GM19455 (cell line): Measurements from ENCODE around the gene ALG5.

Source experiments
- ATAC-seq: cut with Tn5 transposase; IDR thresholded peaks from one replicate; pipeline ENCODE4 v1.9.1; 2021; ENCODE audit not compliant: unreplicated experiment

Gene ALG5

DNA sequence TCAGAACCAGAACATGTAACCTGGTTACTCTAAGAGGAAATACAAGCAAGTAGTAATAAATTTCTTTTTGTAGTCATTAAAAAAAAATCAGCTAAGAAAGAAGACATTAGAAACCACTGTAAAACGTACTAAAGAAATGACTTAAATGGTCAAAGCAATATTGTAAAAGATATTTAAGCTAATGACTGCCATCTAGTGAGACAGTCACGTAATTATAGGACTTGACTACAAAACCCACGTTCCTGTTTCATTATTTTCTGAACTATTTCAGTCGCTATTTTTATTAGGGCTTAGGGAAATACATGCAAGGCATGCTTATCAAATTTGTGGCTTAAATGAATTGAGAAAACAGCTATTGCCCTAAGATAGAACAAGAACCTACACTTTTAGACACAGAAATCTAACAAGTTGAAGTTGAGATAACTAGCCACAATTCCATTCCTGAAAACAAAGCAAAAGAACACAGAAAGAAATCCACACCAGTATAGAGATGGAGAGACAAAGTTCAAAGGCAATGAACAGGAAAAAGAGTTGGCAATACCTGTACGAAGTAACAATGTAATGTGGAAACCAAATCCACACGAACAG, 17.9 kb downstream of the ALG5 start:
- ATAC-seq, result no peak

GRCh38 chr13:36979361-36980050, 19.6 kb downstream of the ALG5 start:
- no peak for ATAC-seq

- no peak for ATAC-seq
These were observed 24.0 kb downstream of the ALG5 start for GRCh38 chr13:36975172-36975571.

DNA sequence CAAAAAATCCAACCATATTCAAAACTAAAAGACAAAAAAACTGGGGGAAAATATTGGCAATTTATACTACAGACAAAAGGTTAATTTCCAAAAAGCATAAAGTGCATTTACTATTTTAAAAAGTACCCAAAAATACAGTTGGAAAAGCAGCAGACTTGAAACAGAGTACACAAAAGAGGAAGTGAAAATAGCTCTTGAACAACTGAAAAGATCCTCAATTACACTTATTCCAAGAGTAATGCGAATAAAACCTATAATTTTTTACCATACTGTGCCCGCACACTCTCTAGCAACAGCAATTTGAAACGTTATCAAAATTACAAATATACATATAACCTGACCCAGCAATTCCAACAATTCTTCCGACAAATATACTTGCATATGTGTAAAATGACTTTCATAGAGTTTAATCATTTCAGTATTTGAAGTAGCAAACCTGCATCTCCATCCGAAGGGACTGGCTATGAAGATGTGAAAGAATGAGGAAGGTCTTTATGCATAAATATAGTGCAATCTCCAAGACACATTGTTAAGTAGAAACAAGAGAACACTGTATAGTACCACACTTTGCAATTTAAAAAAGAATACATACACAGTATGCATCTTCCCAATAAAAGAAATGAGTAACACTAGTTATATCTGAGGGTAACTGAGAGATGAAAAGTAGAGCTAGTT, 25.4 kb downstream of the ALG5 start:
- peak; percentile 65 for ATAC-seq

DNA sequence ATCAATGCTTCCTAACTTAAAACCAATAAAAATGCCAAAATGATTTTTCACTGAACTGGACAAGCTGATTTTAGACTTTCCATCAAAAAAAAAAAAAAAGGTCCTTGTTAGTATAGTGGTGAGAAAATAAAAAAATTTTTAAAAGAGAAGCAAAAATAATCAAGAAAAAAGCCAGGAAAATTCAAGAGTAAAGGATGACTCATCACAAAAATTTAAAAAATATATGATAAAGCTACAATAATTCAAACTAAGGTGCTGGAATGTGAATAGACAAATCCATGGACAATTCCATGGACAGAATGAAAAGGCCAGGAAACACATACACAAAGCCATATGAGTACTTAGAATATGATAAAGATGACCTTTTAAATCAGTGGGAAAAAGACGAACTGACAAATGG, 26.1 kb downstream of the ALG5 start:
- ATAC-seq, result no peak

DNA sequence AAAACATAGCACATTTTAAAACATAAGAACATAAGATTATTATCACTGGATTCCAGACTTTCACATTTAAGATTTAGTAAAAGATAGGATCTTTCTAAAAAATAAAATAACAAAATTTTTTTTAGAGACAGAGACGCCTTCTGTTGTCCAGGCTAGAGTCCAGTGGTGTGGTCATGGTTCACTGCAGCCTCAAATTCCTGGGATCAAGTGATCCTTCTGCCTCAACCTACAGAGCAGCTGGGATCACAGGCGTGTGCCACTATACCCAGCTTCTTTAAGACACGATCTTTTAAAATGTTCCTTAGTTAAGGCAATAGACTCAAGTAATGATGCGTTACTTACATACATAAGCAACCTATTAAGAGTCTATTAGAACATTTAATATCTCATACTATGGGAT, 32.7 kb downstream of the ALG5 start:
- ATAC-seq, result no peak

- ATAC-seq, result no peak
These were observed 33.4 kb downstream of the ALG5 start for GRCh38 chr13:36965767-36966166.

DNA sequence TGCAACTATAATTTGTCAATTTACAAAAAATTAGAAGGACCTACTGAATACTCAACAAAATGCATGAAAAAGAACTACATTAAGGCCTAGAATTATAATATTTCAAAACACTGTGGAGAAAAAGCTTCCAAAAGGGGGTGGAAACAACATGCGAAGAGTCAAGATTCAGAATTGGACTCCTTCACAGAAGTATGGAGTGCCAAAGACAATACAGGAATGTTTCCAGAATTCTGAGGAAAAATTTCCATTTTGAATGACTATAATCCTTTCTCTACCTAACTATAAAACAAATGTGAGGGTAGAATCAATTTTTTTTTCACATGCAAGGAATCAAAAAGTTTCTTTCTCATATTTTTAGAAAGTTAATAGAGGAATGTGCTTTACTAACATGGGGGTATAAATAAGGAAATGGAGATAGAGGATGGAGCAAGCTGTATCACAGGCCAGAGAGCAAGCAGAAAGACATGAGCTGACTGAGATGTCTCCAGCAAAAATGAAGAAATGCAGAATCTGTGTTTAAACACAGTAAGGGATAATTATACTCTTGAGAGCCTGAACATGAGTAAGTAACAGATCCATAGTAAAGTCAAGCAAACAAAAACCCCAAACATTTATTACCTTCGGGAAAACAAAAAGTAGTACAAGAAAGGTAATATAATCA, 39.6 kb downstream of the ALG5 start:
- no peak for ATAC-seq

DNA sequence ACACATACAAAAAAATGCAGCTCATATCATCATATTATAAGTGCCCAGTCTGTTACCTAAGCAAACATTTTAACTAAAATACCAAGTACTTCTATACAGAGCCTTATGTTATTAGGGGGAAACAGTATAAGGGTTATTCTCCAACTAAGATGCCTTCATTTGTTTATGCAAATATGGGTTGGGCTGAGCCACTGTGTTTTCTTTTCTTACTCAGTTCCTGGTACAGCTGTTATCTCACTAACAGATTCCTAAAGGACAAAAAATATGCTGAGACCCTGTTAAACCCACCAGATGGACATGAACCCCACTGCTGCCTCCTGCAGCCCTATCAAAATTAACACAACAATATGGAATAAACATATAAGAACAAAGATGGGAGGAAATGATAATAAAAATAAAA, 44.6 kb downstream of the ALG5 start:
- no peak for ATAC-seq

DNA sequence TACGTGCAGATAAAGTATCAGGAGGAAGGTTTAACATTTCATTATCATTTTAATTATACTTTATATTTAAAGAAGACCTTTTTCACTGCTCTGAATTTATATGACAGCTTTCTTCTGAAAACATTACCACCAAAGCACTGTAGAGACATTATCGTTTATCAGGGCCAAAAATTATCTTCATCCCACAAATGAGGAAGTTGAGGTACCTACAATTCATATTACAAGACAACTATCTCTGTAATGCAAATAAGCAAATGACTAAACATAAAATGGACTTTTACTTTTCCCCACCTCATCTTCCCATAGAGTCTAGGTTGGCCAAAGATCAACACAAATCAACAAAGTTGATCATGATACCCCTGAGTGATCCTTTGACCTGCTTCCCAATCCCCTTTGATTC, 48.2 kb downstream of the ALG5 start:
- ATAC-seq, result no peak

DNA sequence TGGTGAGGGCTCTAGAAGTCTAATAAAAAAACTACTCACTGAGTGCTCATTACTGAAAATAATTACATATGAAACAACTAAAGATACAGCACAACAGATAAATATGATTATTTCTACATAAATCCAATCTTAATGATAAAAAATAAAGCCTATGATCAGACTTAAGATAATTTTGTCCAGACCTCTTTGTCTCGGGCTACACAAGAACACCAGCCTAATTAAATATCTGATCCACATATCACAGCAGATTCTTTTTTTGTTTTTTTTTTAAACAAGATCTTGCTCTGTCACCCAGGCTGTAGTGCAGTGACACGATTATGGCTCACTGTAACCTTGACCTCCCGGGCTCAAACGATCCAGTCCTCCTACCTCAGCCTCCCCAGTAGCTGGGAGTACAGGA, 48.8 kb downstream of the ALG5 start:
- no peak for ATAC-seq

GRCh38 chr13:36945078-36945477, 54.1 kb downstream of the ALG5 start:
- ATAC-seq, result no peak

DNA sequence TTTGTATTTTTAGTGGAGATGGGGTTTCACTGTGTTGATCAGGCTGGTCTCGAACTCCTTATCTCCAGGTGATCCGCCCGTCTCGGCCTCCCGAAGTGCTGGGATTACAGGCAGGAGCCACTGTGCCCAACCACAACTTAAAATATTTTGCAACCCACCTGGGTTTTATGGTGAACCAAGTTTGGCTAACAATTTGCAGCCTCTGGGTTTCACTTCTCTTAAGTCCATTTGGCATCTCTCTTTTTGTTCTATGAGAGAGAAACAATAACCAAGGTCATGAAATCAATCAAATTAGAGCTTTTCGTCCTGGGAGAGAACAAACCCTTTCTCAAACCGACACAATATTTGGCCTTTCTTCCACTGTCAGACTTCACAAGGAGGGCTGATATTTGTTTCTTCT, 73.5 kb downstream of the ALG5 start:
- no peak for ATAC-seq

DNA sequence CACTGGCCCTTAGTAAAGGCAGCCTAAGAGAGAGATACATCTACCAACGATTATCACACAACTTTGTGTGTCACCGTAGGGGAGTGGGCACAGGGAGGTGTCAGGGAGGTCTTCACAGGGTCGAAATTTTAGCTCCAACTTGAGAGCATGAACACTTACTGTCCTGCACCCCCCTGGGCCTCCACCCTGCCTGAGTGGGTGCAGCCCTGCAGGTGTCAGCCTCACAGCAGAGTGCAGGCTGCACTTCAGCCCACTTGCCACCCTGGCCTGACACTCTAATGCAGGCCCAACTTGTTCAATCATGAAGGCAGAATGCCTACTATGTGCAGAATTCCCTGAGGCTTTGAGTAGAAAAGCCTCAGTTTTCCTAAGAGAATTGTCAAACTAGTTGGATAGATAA, 75.1 kb downstream of the ALG5 start:
- ATAC-seq, result no peak

DNA sequence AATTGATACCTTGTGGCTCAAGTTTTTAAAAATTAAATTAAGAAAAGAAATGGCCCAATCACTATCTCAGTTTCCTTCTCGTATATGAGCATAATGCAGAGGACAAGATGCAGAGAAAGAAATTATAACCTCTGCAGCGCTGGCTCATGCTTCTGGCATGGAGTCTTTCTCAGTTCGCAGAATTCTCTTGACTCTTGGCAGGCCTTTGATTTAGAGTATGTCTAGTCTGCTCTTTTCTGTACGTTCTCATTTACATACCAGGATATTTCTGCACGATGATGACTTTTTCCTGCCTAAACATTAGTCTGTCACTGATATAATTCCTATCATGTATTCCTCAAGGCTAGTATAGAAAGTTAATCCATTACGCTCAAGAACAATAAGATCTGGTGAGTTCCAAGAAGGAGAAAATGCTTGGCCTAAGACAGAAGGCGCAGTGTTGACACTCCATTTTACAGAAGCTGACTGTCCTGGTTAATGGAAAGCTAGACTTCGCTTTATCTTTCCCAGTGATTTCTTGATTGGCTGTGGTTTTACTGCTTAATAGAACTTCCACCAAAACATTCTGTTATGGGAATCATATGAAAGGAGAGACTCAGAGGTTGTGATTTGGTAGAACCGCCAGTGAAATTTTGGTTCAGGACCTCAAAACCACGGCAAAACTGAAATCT, 77.4 kb downstream of the ALG5 start:
- ATAC-seq, result no peak

- no peak for ATAC-seq
These were observed 78.4 kb downstream of the ALG5 start for GRCh38 chr13:36920616-36921185.

- no peak for ATAC-seq
These were observed 79.1 kb downstream of the ALG5 start, which contains the start of gene SMAD9 for GRCh38 chr13:36919833-36920615. Gene SMAD9, minus strand, starts transcription at chr13:36920238. Its CDS starts 40,549 bp downstream, at chr13:36879689.

GRCh38 chr13:36919171-36919832, 79.8 kb downstream of the ALG5 start:
- no peak for ATAC-seq

- ATAC-seq, result no peak
These were observed 80.7 kb downstream of the ALG5 start for GRCh38 chr13:36918246-36919131.
